Measurements from ENCODE around the gene FLNB. TPM values are rescaled to one million over a fixed set of nuclear protein-coding genes. Genes with fewer than 3 reads are reported as not detected.

FLNB gene
- total and polyA plus RNA-seq, 2 of the 13 experiments (the other 11 are each of a cell fraction or from before 2014, with no cell fraction given): 106 to 130 TPM

GRCh38 chr3:58180940-58181587 lies 172.8 kb downstream of the FLNB start (continued):
- peak; percentile 69; the same call in 1 of the 2 replicates for TF ChIP-seq AHDC1 (CRISPR knock-in tag; IDR thresholded peaks at IDR 0.05; ENCODE audit: borderline replicate concordance)
- peak; percentile 94 for TF ChIP-seq ARID3A (IDR thresholded peaks at IDR 0.05; ENCODE audit: low read depth, low read length)
- TF ChIP-seq BORCS8-MEF2B (CRISPR knock-in tag; IDR thresholded peaks at IDR 0.05): no peak
- peak; percentile 55 for TF ChIP-seq ARID5B (CRISPR knock-in tag; IDR thresholded peaks at IDR 0.05)
- TF ChIP-seq ZNF841 (CRISPR knock-in tag; IDR thresholded peaks at IDR 0.05; ENCODE audit: borderline replicate concordance): no peak
- TF ChIP-seq RFXAP (CRISPR knock-in tag; IDR thresholded peaks at IDR 0.05; ENCODE audit: borderline replicate concordance): no peak
- TF ChIP-seq, protein P1, sequence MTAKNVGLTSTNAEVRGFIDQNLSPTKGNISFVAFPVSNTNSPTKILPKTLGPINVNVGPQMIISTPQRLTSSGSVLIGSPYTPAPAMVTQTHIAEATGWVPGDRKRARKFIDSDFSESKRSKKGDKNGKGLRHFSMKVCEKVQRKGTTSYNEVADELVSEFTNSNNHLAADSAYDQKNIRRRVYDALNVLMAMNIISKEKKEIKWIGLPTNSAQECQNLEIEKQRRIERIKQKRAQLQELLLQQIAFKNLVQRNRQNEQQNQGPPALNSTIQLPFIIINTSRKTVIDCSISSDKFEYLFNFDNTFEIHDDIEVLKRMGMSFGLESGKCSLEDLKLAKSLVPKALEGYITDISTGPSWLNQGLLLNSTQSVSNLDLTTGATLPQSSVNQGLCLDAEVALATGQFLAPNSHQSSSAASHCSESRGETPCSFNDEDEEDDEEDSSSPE (CRISPR knock-in tag; IDR thresholded peaks at IDR 0.05): no peak
- TF ChIP-seq FOSL2 (CRISPR knock-in tag; IDR thresholded peaks at IDR 0.05): peak; percentile 92
- 0 out of 2 replicates have a peak, but pooled peaks have one; percentile 11 for TF ChIP-seq ZNF337 (CRISPR knock-in tag; IDR thresholded peaks at IDR 0.05; ENCODE audit: borderline replicate concordance, low read depth)
- TF ChIP-seq POLR2G (IDR thresholded peaks at IDR 0.05; ENCODE audit: low read depth, low read length): no peak
- no peak for TF ChIP-seq ZNF605 (CRISPR knock-in tag; IDR thresholded peaks at IDR 0.05)
- TF ChIP-seq HNF4A (CRISPR knock-in tag; IDR thresholded peaks at IDR 0.05): peak; percentile 2; the same call in 1 of the 2 replicates
- TF ChIP-seq PATZ1 (CRISPR knock-in tag; IDR thresholded peaks at IDR 0.05): 0 out of 2 replicates have a peak, but pooled peaks have one; percentile 19
